Sigmoid colon (tissue), 4 donors: Measurements from ENCODE around the gene MPND.

Experiments
- EP300 ChIP-seq, 4 donors: sonication (generic); formaldehyde crosslinking; IDR thresholded peaks; one replicate each; pipeline ENCODE4 v1.6.1; 2017; ENCODE audit warnings: antibody characterized with exemption in 4 of 4
- POLR2A ChIP-seq, 2 donors: fragments of 450-650 bp; IDR thresholded peaks; one replicate each; pipeline ENCODE4 v1.6.1; 2016; ENCODE audit warnings: antibody characterized with exemption in 2 of 2, mild to moderate bottlenecking in 2 of 2, moderate library complexity in 2 of 2
- POLR2AphosphoS5 ChIP-seq, 4 donors: sonication (generic); formaldehyde crosslinking; IDR thresholded peaks; one replicate each; pipeline ENCODE4 v1.6.1; 2017; ENCODE audit warnings: antibody characterized with exemption in 4 of 4
- TF ChIP-seq, protein P1 (sequence below), 4 experiments: fragments of 450-650 bp in 3 of 4; fragments of 200-600 bp in 1 of 4; IDR thresholded peaks; one replicate each; pipeline ENCODE4 v1.5.1; 2016 to 2019; ENCODE audit warnings: antibody characterized with exemption in 4 of 4, mild to moderate bottlenecking in 3 of 4, moderate library complexity in 2 of 4

DNA sequence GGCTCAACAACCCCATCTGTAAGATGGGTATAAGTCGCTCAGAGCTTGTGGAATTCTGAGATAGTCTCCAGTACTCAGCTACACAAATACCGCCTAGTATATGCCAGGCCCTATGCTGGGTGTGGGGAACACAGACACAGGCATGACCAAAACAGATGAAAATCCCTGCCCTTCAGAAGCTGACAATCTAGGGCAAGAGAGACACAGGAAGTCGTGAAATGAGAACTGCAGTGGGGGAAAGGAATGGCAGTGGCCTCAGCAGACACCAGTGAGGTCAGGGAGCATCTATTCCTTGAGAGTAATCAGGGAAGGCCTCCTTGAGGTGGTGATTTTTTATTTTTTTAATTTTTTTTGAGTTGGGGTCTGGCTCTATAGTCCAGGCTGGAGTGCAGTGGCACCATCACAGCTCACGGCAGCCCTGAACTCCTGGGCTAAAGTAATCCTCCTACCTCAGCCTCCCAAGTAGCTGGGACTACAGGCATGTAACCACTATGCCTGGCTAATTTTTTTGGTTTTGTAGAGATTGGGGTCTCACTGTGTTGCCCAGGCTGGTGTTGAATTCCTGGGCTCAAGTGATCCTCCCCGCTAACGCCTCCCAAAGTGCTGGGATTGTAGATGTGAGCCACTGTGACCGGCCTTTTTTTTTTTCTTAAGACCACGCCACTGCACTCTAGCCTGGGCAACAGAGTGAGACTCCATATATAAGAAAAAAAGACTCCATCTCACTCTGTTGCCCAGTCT lies 44.4 kb upstream of the MPND start:
- TF ChIP-seq, protein P1, sequence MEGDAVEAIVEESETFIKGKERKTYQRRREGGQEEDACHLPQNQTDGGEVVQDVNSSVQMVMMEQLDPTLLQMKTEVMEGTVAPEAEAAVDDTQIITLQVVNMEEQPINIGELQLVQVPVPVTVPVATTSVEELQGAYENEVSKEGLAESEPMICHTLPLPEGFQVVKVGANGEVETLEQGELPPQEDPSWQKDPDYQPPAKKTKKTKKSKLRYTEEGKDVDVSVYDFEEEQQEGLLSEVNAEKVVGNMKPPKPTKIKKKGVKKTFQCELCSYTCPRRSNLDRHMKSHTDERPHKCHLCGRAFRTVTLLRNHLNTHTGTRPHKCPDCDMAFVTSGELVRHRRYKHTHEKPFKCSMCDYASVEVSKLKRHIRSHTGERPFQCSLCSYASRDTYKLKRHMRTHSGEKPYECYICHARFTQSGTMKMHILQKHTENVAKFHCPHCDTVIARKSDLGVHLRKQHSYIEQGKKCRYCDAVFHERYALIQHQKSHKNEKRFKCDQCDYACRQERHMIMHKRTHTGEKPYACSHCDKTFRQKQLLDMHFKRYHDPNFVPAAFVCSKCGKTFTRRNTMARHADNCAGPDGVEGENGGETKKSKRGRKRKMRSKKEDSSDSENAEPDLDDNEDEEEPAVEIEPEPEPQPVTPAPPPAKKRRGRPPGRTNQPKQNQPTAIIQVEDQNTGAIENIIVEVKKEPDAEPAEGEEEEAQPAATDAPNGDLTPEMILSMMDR (IDR thresholded peaks at IDR 0.05): no peak
- no peak for TF ChIP-seq POLR2AphosphoS5 (IDR thresholded peaks at IDR 0.05)
- TF ChIP-seq POLR2A (IDR thresholded peaks at IDR 0.05): no peak
- no peak for TF ChIP-seq EP300 (IDR thresholded peaks at IDR 0.05)
